ENCODE measurements around the gene MORN3.

DNA sequence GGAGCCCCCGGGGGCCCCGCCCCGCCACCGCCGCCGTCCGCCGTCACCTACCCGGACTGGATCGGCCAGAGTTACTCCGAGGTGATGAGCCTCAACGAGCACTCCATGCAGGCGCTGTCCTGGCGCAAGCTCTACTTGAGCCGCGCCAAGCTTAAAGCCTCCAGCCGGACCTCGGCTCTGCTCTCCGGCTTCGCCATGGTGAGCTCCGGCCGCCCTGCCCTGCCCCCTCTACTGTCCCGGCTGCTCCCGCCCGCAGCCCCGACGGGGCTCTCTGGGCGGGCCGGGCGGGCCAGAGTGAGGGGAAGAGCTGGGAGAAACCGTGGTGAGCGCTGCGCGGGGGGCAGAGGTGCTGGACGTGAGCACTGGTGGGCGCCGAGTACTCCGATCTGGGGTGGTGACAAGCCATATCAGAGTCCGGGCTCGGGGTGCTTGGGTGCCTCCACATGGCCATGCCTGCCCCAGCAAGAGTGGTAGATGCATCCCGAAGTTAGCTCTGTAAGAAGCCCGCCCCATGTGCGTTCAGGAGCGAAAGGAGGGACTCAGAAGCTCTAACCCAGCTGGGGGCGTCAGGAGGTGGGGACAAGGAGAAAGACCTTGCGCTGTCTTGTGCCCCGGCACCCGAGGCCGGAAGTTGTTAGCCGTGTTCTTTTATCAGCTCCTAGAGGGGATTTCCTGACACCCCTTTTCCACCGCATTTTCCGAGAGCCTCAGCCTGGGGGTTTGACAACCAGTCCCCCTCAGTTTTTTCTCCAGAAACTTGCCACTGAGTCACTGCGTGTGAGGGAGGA, 42.4 kb downstream of the MORN3 start:
- TF ChIP-seq, protein P1, sequence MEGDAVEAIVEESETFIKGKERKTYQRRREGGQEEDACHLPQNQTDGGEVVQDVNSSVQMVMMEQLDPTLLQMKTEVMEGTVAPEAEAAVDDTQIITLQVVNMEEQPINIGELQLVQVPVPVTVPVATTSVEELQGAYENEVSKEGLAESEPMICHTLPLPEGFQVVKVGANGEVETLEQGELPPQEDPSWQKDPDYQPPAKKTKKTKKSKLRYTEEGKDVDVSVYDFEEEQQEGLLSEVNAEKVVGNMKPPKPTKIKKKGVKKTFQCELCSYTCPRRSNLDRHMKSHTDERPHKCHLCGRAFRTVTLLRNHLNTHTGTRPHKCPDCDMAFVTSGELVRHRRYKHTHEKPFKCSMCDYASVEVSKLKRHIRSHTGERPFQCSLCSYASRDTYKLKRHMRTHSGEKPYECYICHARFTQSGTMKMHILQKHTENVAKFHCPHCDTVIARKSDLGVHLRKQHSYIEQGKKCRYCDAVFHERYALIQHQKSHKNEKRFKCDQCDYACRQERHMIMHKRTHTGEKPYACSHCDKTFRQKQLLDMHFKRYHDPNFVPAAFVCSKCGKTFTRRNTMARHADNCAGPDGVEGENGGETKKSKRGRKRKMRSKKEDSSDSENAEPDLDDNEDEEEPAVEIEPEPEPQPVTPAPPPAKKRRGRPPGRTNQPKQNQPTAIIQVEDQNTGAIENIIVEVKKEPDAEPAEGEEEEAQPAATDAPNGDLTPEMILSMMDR (IDR thresholded peaks at IDR 0.05; ENCODE audit: low read depth, low read length), result no peak
- TF ChIP-seq POLR2A (IDR thresholded peaks at IDR 0.05; ENCODE audit: extremely low read depth, insufficient read length) (peak; percentile 13), MYC (IDR thresholded peaks at IDR 0.05; ENCODE audit: low read depth, low read length) (peak; percentile 92)
- TF ChIP-seq, protein P2, sequence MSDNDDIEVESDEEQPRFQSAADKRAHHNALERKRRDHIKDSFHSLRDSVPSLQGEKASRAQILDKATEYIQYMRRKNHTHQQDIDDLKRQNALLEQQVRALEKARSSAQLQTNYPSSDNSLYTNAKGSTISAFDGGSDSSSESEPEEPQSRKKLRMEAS (IDR thresholded peaks at IDR 0.05; ENCODE audit: low read depth, low read length), result peak; percentile 88

All from NB4 (cell line).